Activated CD8-positive, alpha-beta memory T cell treated with anti-CD3 and anti-CD28 coated beads, Interleukin-2, amount 10 ng/mL, durations not matched to agents 7 days and 5 days (primary cell): ENCODE results near the gene COTL1. TPM values are rescaled to one million over a fixed set of nuclear protein-coding genes. Genes with fewer than 3 reads are reported as not detected.

Source experiments
- ATAC-seq: fragments of 150-1000 bp; cut with Tn5 transposase; one replicate; pipeline ENCODE4 v1.10.0; 2021; ENCODE audit warnings: moderate library complexity
- CTCF ChIA-PET: fragments of 350-600 bp; sonication (Branson Sonifier 250); formaldehyde crosslinking; loops from one replicate; lab custom pipeline; 2021; ENCODE audit warnings: antibody characterized with exemption; lab: Charles Lee
- DNase-seq: peaks from one replicate; pipeline ENCODE4 v3.0.0-alpha.2; 2020
- H3K27ac Mint-ChIP-seq: one replicate; pipeline ENCODE4 v1.8.0; 2021; ENCODE audit warnings: mild to moderate bottlenecking, mixed read lengths
- H3K27me3 Mint-ChIP-seq: one replicate; pipeline ENCODE4 v1.8.0; 2021; ENCODE audit warnings: mixed read lengths
- H3K36me3 Mint-ChIP-seq: one replicate; pipeline ENCODE4 v1.8.0; 2021; ENCODE audit warnings: mild to moderate bottlenecking, mixed read lengths
- H3K4me1 Mint-ChIP-seq: one replicate; pipeline ENCODE4 v1.8.0; 2021; ENCODE audit warnings: mixed read lengths
- H3K4me3 Mint-ChIP-seq: one replicate; pipeline ENCODE4 v1.8.0; 2021; ENCODE audit warnings: mild to moderate bottlenecking, moderate library complexity, mixed read lengths
- H3K9me3 Mint-ChIP-seq: one replicate; pipeline ENCODE4 v1.8.0; 2022; ENCODE audit warnings: low read depth, mixed read lengths
- total RNA-seq, 2 experiments: library from RNA; stranded (reverse); gene quantifications; one replicate each; pipeline ENCODE4 v1.2.3, GENCODE V29; 2021

The COTL1 gene
- total RNA-seq, 2 experiments from 2014 or later: 1,052 to 1,190 TPM

GRCh38 chr16:84544031-84544773, 73.7 kb downstream of the COTL1 start:
- peaks cover 45% of the 10 kb centered on the region for H3K4me1 Mint-ChIP-seq
- no peak overlapping the region for H3K4me3 Mint-ChIP-seq
- CTCF ChIA-PET: interaction anchor here (1.4 kb wide), 1 partner anchor 25 kb away, joined by 5 read pairs; no protein-coding TSS in a partner anchor
- H3K27me3 Mint-ChIP-seq: no peaks in the 10 kb centered on the region
- H3K9me3 Mint-ChIP-seq: no peaks in the 10 kb centered on the region
- peak overlapping the region; percentile 16 for H3K27ac Mint-ChIP-seq
- DNase-seq: no peak
- H3K36me3 Mint-ChIP-seq: peaks cover 48% of the 10 kb centered on the region
- no peak for ATAC-seq

GRCh38 chr16:84543253-84543652, 74.6 kb downstream of the COTL1 start:
- Mint-ChIP-seq H3K4me3 (no peak overlapping the region), H3K27ac (peak overlapping the region; percentile 39), H3K36me3 (peaks cover 44% of the 10 kb centered on the region), H3K4me1 (peaks cover 41% of the 10 kb centered on the region), H3K9me3 (no peaks in the 10 kb centered on the region), H3K27me3 (no peaks in the 10 kb centered on the region)
- DNase-seq (no peak), ATAC-seq (no peak)
- CTCF ChIA-PET: interaction anchor here (1.4 to 1.5 kb wide), 2 partner anchors 10 to 24 kb away, joined by 4 to 5 read pairs; no protein-coding TSS in a partner anchor

GRCh38 chr16:84541999-84542817, 75.7 kb downstream of the COTL1 start:
- DNase-seq (no peak), ATAC-seq (no peak)
- H3K4me1 Mint-ChIP-seq: peaks cover 34% of the 10 kb centered on the region
- no peak overlapping the region for H3K4me3 Mint-ChIP-seq
- CTCF ChIA-PET: interaction anchor here (1.0 to 1.5 kb wide), 4 partner anchors 11 to 80 kb away, joined by 3 to 5 read pairs (median 4); no protein-coding TSS in a partner anchor
- peaks cover 45% of the 10 kb centered on the region for H3K36me3 Mint-ChIP-seq
- no peaks in the 10 kb centered on the region for H3K27me3 Mint-ChIP-seq
- no peaks in the 10 kb centered on the region for H3K9me3 Mint-ChIP-seq
- H3K27ac Mint-ChIP-seq: no peak overlapping the region

GRCh38 chr16:84540194-84540593, 77.7 kb downstream of the COTL1 start:
- Mint-ChIP-seq H3K27me3 (no peaks in the 10 kb centered on the region), H3K4me1 (peaks cover 31% of the 10 kb centered on the region), H3K4me3 (no peak overlapping the region), H3K9me3 (no peaks in the 10 kb centered on the region), H3K36me3 (peaks cover 40% of the 10 kb centered on the region), H3K27ac (peak overlapping the region; percentile 1)
- CTCF ChIA-PET: interaction anchor here (1.1 to 1.6 kb wide), 5 partner anchors 10 to 83 kb away, joined by 3 to 7 read pairs (median 3); no protein-coding TSS in a partner anchor
- ATAC-seq: no peak
- DNase-seq: no peak

GRCh38 chr16:84538222-84538840, 79.5 kb downstream of the COTL1 start:
- H3K27ac Mint-ChIP-seq: no peak overlapping the region
- DNase-seq: no peak

GRCh38 chr16:84537491-84538151, 80.3 kb downstream of the COTL1 start:
- CTCF ChIA-PET: interaction anchor here (0.8 kb wide), 1 partner anchor 200 kb away, joined by 3 read pairs; no protein-coding TSS in a partner anchor
- no peak overlapping the region for H3K27ac Mint-ChIP-seq
- H3K4me3 Mint-ChIP-seq: no peak overlapping the region
- ATAC-seq (no peak), DNase-seq (no peak)
- peaks cover 33% of the 10 kb centered on the region for H3K36me3 Mint-ChIP-seq
- no peaks in the 10 kb centered on the region for H3K9me3 Mint-ChIP-seq
- H3K4me1 Mint-ChIP-seq: peaks cover 26% of the 10 kb centered on the region
- H3K27me3 Mint-ChIP-seq: no peaks in the 10 kb centered on the region

More at GRCh38 chr16:84538222-84538840, 79.5 kb downstream of the COTL1 start:
- no peaks in the 10 kb centered on the region for H3K9me3 Mint-ChIP-seq
- no peak for ATAC-seq
- H3K36me3 Mint-ChIP-seq: peaks cover 31% of the 10 kb centered on the region
- H3K27me3 Mint-ChIP-seq: no peaks in the 10 kb centered on the region
- H3K4me3 Mint-ChIP-seq: no peak overlapping the region
- CTCF ChIA-PET: no interaction called here
- H3K4me1 Mint-ChIP-seq: peaks cover 23% of the 10 kb centered on the region

- H3K27ac Mint-ChIP-seq: no peak overlapping the region
- peaks cover 46% of the 10 kb centered on the region for H3K36me3 Mint-ChIP-seq
- no peak overlapping the region for H3K4me3 Mint-ChIP-seq
- CTCF ChIA-PET: no interaction called here
- peaks cover 5% of the 10 kb centered on the region for H3K9me3 Mint-ChIP-seq
- DNase-seq: no peak
- no peak for ATAC-seq
- peaks cover 23% of the 10 kb centered on the region for H3K4me1 Mint-ChIP-seq
- no peaks in the 10 kb centered on the region for H3K27me3 Mint-ChIP-seq
These were observed 82.0 kb downstream of the COTL1 start for GRCh38 chr16:84535851-84536250.

- Mint-ChIP-seq H3K36me3 (peaks cover 50% of the 10 kb centered on the region), H3K27me3 (no peaks in the 10 kb centered on the region), H3K9me3 (peaks cover 7% of the 10 kb centered on the region), H3K27ac (no peak overlapping the region), H3K4me1 (peaks cover 23% of the 10 kb centered on the region), H3K4me3 (no peak overlapping the region)
- ATAC-seq: no peak
- CTCF ChIA-PET: no interaction called here
- DNase-seq: no peak
These were observed 82.5 kb downstream of the COTL1 start for GRCh38 chr16:84535408-84535807.

- peaks cover 22% of the 10 kb centered on the region for H3K4me1 Mint-ChIP-seq
- peaks cover 13% of the 10 kb centered on the region for H3K9me3 Mint-ChIP-seq
- DNase-seq (no peak), ATAC-seq (no peak)
- peaks cover 55% of the 10 kb centered on the region for H3K36me3 Mint-ChIP-seq
- H3K27ac Mint-ChIP-seq: no peak overlapping the region
- CTCF ChIA-PET: no interaction called here
- no peak overlapping the region for H3K4me3 Mint-ChIP-seq
- H3K27me3 Mint-ChIP-seq: no peaks in the 10 kb centered on the region
These were observed 83.1 kb downstream of the COTL1 start for GRCh38 chr16:84534815-84535214.

GRCh38 chr16:84532855-84533486, 84.9 kb downstream of the COTL1 start:
- H3K9me3 Mint-ChIP-seq: peaks cover 20% of the 10 kb centered on the region
- DNase-seq (no peak), ATAC-seq (no peak)
- no peaks in the 10 kb centered on the region for H3K27me3 Mint-ChIP-seq
- H3K36me3 Mint-ChIP-seq: peaks cover 61% of the 10 kb centered on the region
- H3K27ac Mint-ChIP-seq: no peak overlapping the region
- CTCF ChIA-PET: interaction anchor here (1.3 to 1.6 kb wide), 2 partner anchors 13 to 16 kb away, joined by 4 to 5 read pairs; no protein-coding TSS in a partner anchor
- H3K4me3 Mint-ChIP-seq: no peak overlapping the region
- peaks cover 29% of the 10 kb centered on the region for H3K4me1 Mint-ChIP-seq

GRCh38 chr16:84532291-84532724, 85.6 kb downstream of the COTL1 start:
- no peak overlapping the region for H3K4me3 Mint-ChIP-seq
- CTCF ChIA-PET: interaction anchor here (1.3 to 1.6 kb wide), 2 partner anchors 12 to 17 kb away, joined by 4 to 5 read pairs; no protein-coding TSS in a partner anchor
- no peaks in the 10 kb centered on the region for H3K27me3 Mint-ChIP-seq
- H3K27ac Mint-ChIP-seq: no peak overlapping the region
- ATAC-seq: no peak
- DNase-seq: no peak
- peaks cover 55% of the 10 kb centered on the region for H3K36me3 Mint-ChIP-seq
- peaks cover 33% of the 10 kb centered on the region for H3K4me1 Mint-ChIP-seq
- H3K9me3 Mint-ChIP-seq: peaks cover 20% of the 10 kb centered on the region

GRCh38 chr16:84531671-84532111, 86.2 kb downstream of the COTL1 start:
- Mint-ChIP-seq H3K4me1 (peaks cover 36% of the 10 kb centered on the region), H3K27me3 (no peaks in the 10 kb centered on the region), H3K9me3 (peaks cover 20% of the 10 kb centered on the region), H3K27ac (no peak overlapping the region), H3K36me3 (peaks cover 55% of the 10 kb centered on the region), H3K4me3 (no peak overlapping the region)
- no peak for ATAC-seq
- CTCF ChIA-PET: no interaction called here
- DNase-seq: no peak
